HepG2 (cell line): ENCODE measurements around the gene DIS3L2. TPM values are rescaled to one million over a fixed set of nuclear protein-coding genes. Genes with fewer than 3 reads are reported as not detected.
A peak's percentile ranks its signal among the peaks of the same experiment; 100 is the strongest.

Source experiments
- ATM ChIP-seq: fragments of 450-650 bp; IDR thresholded peaks from 2 replicates; pipeline ENCODE4 v1.7.1; 2017; ENCODE audit warnings: mild to moderate bottlenecking, borderline replicate concordance
- CEBPG ChIP-seq: IDR thresholded peaks from 2 replicates; pipeline ENCODE4 v1.6.1; 2016
- HNF1A ChIP-seq, 2 experiments: sonication (generic) in 1 of 2; formaldehyde crosslinking in 1 of 2; IDR thresholded peaks; 2 replicates each; pipeline versions ENCODE4 v1.4.0 to v1.6.1; 2016 to 2020; ENCODE audit warnings: borderline replicate concordance in 1 of 2, low read depth in 1 of 2, mild to moderate bottlenecking in 1 of 2, missing genetic modification reagents in 1 of 2
- PHB2 ChIP-seq: fragments of 450-650 bp; IDR thresholded peaks from 2 replicates; pipeline ENCODE4 v1.6.1; 2018; ENCODE audit not compliant: partially characterized antibody
- RERE ChIP-seq: IDR thresholded peaks from 2 replicates; pipeline ENCODE4 v1.6.1; 2016; ENCODE audit warnings: low read depth, missing genetic modification reagents, missing compliant biosample characterization
- SKI ChIP-seq: fragments of 450-650 bp; IDR thresholded peaks from one replicate; pipeline ENCODE4 v1.6.1; 2018; ENCODE audit warnings: mild to moderate bottlenecking; ENCODE audit not compliant: partially characterized antibody
- SP140L ChIP-seq: sonication (generic); formaldehyde crosslinking; IDR thresholded peaks from 2 replicates; pipeline ENCODE4 v1.4.0; 2020; ENCODE audit warnings: missing genetic modification reagents, borderline replicate concordance
- ZC3H4 ChIP-seq: sonication (generic); formaldehyde crosslinking; IDR thresholded peaks from 2 replicates; pipeline ENCODE4 v1.4.0; 2020; ENCODE audit warnings: missing genetic modification reagents, borderline replicate concordance
- ZNF33B ChIP-seq: sonication (generic); formaldehyde crosslinking; IDR thresholded peaks from 2 replicates; pipeline ENCODE4 v1.5.1; 2020; ENCODE audit warnings: mild to moderate bottlenecking, missing genetic modification reagents
- ZNF605 ChIP-seq: sonication (generic); formaldehyde crosslinking; IDR thresholded peaks from 2 replicates; pipeline ENCODE4 v1.8.0; 2022; ENCODE audit warnings: mild to moderate bottlenecking, missing genetic modification reagents
- ZNF629 ChIP-seq: sonication (generic); formaldehyde crosslinking; conservative IDR thresholded peaks from 2 replicates; pipeline ENCODE4 v1.5.0; 2020; ENCODE audit warnings: missing genetic modification reagents
- ZNF747 ChIP-seq: sonication (generic); formaldehyde crosslinking; IDR thresholded peaks from 2 replicates; pipeline ENCODE4 v1.8.1; 2023; ENCODE audit warnings: missing genetic modification reagents, mild to moderate bottlenecking, borderline replicate concordance
- ZNF770 ChIP-seq: sonication (generic); formaldehyde crosslinking; IDR thresholded peaks from 2 replicates; pipeline ENCODE4 v1.5.0; 2020; ENCODE audit warnings: mild to moderate bottlenecking, missing genetic modification reagents
- polyA plus RNA-seq, 8 experiments: library from polyadenylated mRNA; depleted of rRNA in 3 of 8; stranded (reverse) in 7 of 8; unstranded in 1 of 8; fragments of >200 nt; fragmentation: Illumina TruSeq in 4 of 8; extraction: Trizol in 4 of 8; gene quantifications; 2 replicates each; pipeline versions ENCODE4 v1.2.1 to v1.2.3, GENCODE V29; 2011 to 2016; ENCODE audit warnings: low read depth in 4 of 8, missing spikeins in 1 of 8, mixed read lengths in 1 of 8; ENCODE audit not compliant: insufficient read depth in 1 of 8
- total RNA-seq, 5 experiments: library from RNA; depleted of rRNA; stranded (reverse); fragments of >200 nt; fragmentation: Illumina TruSeq; extraction: Trizol; gene quantifications; 2 replicates each; pipeline ENCODE4 v1.2.3, GENCODE V29; 2016; ENCODE audit warnings: low read depth in 1 of 5

Gene DIS3L2
- total and polyA plus RNA-seq, 2 of the 13 experiments (the other 11 are each of a cell fraction or from before 2014, with no cell fraction given), result 7.0 to 23.9 TPM

- TF ChIP-seq HNF1A (IDR thresholded peaks at IDR 0.05; ENCODE audit: low read depth), result no peak
- TF ChIP-seq HNF1A (CRISPR knock-in tag; IDR thresholded peaks at IDR 0.05; ENCODE audit: borderline replicate concordance), result no peak
- TF ChIP-seq RERE (CRISPR knock-in tag), result 0 out of 2 replicates have a peak, but pooled peaks have one; percentile 30
- TF ChIP-seq ZNF770 (CRISPR knock-in tag), result no peak
- TF ChIP-seq ZNF629 (CRISPR knock-in tag), result no peak
- TF ChIP-seq ZNF33B (CRISPR knock-in tag), result no peak
- peak; percentile 31 for TF ChIP-seq SKI
- TF ChIP-seq ZC3H4, result no peak
- TF ChIP-seq ATM, result no peak
- TF ChIP-seq PHB2, result no peak
- TF ChIP-seq ZNF747 (CRISPR knock-in tag), result no peak
- peak; percentile 55; the same call in 1 of the 2 replicates for TF ChIP-seq ZNF605 (CRISPR knock-in tag)
- TF ChIP-seq CEBPG (CRISPR knock-in tag), result peak; percentile 84
- no peak for TF ChIP-seq SP140L (CRISPR knock-in tag)
These were observed 3.4 kb upstream of the DIS3L2 start (continued) for GRCh38 chr2:231957913-231958763.
